GM19193 (cell line): Measurements from ENCODE around the gene ANKRD24.

ENCODE experiments used
- POLR2A ChIP-seq: IDR thresholded peaks from 4 replicates; pipeline ENCODE4 v1.6.1; 2011; ENCODE audit not compliant: insufficient read depth, insufficient read length; ENCODE audit errors: extremely low read depth

Gene ANKRD24

GRCh38 chr19:4182084-4182810 lies at the start of gene ANKRD24, which contains the start of gene SIRT6:
ANKRD24 (plus strand) TSS chr19:4182689; CDS start chr19:4186426, 3,737 bp downstream.
SIRT6 (minus strand) TSS chr19:4182563; CDS start chr19:4182539, 24 bp downstream.
- peak; percentile 93 for TF ChIP-seq POLR2A

- TF ChIP-seq POLR2A: no peak
These were observed 48.1 kb upstream of the ANKRD24 start for GRCh38 chr19:4134351-4134750.

GRCh38 chr19:4136680-4137088 lies 45.8 kb upstream of the ANKRD24 start:
- no peak for TF ChIP-seq POLR2A

- TF ChIP-seq POLR2A: no peak
These were observed 44.0 kb upstream of the ANKRD24 start for GRCh38 chr19:4138445-4138844.

- TF ChIP-seq POLR2A: no peak
These were observed 42.8 kb upstream of the ANKRD24 start for GRCh38 chr19:4139614-4140236.

GRCh38 chr19:4140237-4140711 lies 42.2 kb upstream of the ANKRD24 start:
- no peak for TF ChIP-seq POLR2A

GRCh38 chr19:4144666-4145249 lies 37.7 kb upstream of the ANKRD24 start:
- no peak for TF ChIP-seq POLR2A

- no peak for TF ChIP-seq POLR2A
These were observed 32.8 kb upstream of the ANKRD24 start for GRCh38 chr19:4149518-4150288.

GRCh38 chr19:4151623-4152022 lies 30.9 kb upstream of the ANKRD24 start:
- no peak for TF ChIP-seq POLR2A

GRCh38 chr19:4152241-4152998 lies 30.1 kb upstream of the ANKRD24 start:
- no peak for TF ChIP-seq POLR2A

- no peak for TF ChIP-seq POLR2A
These were observed 27.7 kb upstream of the ANKRD24 start for GRCh38 chr19:4154571-4155312.

- no peak for TF ChIP-seq POLR2A
These were observed 25.3 kb upstream of the ANKRD24 start for GRCh38 chr19:4157164-4157563.

- no peak for TF ChIP-seq POLR2A
These were observed 20.9 kb upstream of the ANKRD24 start for GRCh38 chr19:4161415-4162077.

- TF ChIP-seq POLR2A: no peak
These were observed 18.2 kb upstream of the ANKRD24 start for GRCh38 chr19:4164262-4164661.

- no peak for TF ChIP-seq POLR2A
These were observed 10.8 kb upstream of the ANKRD24 start for GRCh38 chr19:4171676-4172075.
